LNCaP clone FGC (cell line): Measurements from ENCODE around the gene STK24.
"Not testable (repeated sequence)": the region's sequence is repeated elsewhere in the genome, so short reads cannot be mapped to it uniquely, and the experiment has no call there.

Experiments
- DNase-seq: peaks from one replicate; pipeline ENCODE4 v3.0.0-alpha.2; 2011; ENCODE audit warnings: low read depth
- H3K4me3 ChIP-seq: 2 replicates; pipeline ENCODE4 v1.5.1; 2011; ENCODE audit warnings: mild to moderate bottlenecking, low read depth, low read length, control low read depth
- TF ChIP-seq, protein P1 (sequence below): IDR thresholded peaks from 2 replicates; pipeline ENCODE4 v1.5.1; 2012; ENCODE audit warnings: mild to moderate bottlenecking; ENCODE audit not compliant: control insufficient read depth, insufficient read depth; ENCODE audit errors: extremely low read depth

The STK24 gene

GRCh38 chr13:98420554-98421175, 156.2 kb downstream of the STK24 start:
- no peak for DNase-seq
- TF ChIP-seq, protein P1, sequence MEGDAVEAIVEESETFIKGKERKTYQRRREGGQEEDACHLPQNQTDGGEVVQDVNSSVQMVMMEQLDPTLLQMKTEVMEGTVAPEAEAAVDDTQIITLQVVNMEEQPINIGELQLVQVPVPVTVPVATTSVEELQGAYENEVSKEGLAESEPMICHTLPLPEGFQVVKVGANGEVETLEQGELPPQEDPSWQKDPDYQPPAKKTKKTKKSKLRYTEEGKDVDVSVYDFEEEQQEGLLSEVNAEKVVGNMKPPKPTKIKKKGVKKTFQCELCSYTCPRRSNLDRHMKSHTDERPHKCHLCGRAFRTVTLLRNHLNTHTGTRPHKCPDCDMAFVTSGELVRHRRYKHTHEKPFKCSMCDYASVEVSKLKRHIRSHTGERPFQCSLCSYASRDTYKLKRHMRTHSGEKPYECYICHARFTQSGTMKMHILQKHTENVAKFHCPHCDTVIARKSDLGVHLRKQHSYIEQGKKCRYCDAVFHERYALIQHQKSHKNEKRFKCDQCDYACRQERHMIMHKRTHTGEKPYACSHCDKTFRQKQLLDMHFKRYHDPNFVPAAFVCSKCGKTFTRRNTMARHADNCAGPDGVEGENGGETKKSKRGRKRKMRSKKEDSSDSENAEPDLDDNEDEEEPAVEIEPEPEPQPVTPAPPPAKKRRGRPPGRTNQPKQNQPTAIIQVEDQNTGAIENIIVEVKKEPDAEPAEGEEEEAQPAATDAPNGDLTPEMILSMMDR: no peak
- H3K4me3 ChIP-seq: no peak overlapping the region

GRCh38 chr13:98419786-98420553, 156.9 kb downstream of the STK24 start:
- TF ChIP-seq, protein P1: no peak
- H3K4me3 ChIP-seq: no peak overlapping the region
- DNase-seq: no peak

DNA sequence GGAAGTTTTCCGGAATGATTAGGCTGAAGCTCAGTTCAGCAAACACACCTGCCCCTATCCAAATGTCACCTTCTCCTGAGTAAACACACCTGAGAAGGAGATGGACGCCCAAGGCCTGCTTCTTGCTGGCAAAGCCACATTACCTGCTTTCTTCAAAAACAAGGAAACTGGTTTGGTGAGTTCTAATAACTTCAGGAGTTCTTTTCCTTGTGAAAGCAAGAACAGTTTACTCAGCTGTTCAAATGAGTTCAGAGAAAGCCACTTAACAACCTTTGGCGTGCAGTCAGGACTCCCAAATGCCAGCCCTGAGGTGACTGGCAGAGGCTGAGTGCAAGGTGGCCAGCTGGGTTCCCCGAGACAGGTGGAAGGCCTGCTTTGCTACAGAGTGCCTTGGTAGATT, 160.5 kb downstream of the STK24 start:
- H3K4me3 ChIP-seq: no peak overlapping the region
- peak; percentile 100 for DNase-seq
- TF ChIP-seq, protein P1: no peak

- no peak overlapping the region for H3K4me3 ChIP-seq
- DNase-seq: no peak
- TF ChIP-seq, protein P1: no peak
Observed at GRCh38 chr13:98415326-98416070, 161.4 kb downstream of the STK24 start.

- H3K4me3 ChIP-seq: no peak overlapping the region
- TF ChIP-seq, protein P1: no peak
- DNase-seq: no peak
Observed at GRCh38 chr13:98413796-98414195, 163.1 kb downstream of the STK24 start.

DNA sequence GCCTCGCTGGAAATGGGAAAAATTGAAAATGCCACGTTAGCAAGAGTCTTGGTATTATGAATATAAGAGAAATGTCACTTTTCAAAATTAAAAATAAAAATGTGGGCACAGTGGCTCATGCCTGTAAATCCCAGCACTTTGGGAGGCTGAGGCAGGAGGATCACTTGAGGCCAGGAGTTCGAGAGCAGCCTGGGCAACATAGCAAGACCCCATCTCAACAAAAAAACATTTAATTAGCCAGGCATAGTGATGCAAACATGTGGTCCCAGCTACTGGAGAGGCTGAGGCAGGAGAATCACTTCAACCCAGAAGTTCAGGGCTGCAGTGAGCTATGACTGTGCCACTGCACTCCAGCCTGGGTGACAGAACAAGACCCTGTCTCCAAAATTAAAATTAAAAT, 163.6 kb downstream of the STK24 start:
- not testable (repeated sequence) for H3K4me3 ChIP-seq, DNase-seq

DNA sequence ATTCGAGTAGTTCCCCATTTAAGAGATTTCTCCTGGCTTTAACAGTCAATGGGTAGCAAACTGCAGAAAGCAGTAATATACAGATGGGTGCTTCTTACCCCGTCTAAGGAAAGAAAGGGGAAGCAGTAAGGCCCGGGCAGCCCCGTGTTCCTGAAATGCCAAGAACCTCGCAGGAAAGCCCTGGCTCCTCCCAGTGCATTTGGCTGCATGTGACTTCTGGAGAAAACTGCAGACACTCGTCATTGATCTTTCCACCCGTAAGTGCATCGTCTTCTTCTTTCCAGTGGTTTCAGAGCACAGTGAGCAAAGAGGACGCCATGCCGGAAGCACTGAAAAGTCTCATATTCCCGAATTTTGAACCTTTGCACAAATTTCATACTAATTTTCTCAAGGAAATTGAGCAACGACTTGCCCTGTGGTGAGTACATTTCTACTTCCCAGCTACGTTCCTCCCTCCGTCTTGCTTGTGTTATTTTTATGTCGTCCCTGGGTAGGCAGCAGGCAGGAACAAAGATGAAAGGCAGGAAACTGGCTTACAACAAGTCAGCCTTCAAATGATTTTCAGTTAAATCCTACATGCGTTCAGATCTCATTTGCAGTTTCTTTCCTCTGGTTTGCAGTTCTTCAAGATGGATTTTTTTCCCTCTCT, 165.2 kb downstream of the STK24 start:
- DNase-seq: no peak
- H3K4me3 ChIP-seq: no peak overlapping the region
- TF ChIP-seq, protein P1: no peak
